OCI-LY7 (cell line): Measurements from ENCODE around the gene TTLL10.

ENCODE experiments used
- EZH2phosphoT487 ChIP-seq: fragments of 200-600 bp; sonication (generic); IDR thresholded peaks from 2 replicates; pipeline ENCODE4 v1.6.1; 2018; ENCODE audit warnings: low read depth, borderline replicate concordance, mild to moderate bottlenecking, mixed run types, antibody characterized with exemption, low read length, moderate library complexity, mixed read lengths
- TF ChIP-seq, protein P1 (sequence below): fragments of 200-600 bp; sonication (generic); conservative IDR thresholded peaks from 2 replicates; pipeline ENCODE4 v1.5.1; 2014; ENCODE audit warnings: mild to moderate bottlenecking, antibody characterized with exemption, low read length, moderate library complexity, mixed read lengths

- TF ChIP-seq, protein P1, sequence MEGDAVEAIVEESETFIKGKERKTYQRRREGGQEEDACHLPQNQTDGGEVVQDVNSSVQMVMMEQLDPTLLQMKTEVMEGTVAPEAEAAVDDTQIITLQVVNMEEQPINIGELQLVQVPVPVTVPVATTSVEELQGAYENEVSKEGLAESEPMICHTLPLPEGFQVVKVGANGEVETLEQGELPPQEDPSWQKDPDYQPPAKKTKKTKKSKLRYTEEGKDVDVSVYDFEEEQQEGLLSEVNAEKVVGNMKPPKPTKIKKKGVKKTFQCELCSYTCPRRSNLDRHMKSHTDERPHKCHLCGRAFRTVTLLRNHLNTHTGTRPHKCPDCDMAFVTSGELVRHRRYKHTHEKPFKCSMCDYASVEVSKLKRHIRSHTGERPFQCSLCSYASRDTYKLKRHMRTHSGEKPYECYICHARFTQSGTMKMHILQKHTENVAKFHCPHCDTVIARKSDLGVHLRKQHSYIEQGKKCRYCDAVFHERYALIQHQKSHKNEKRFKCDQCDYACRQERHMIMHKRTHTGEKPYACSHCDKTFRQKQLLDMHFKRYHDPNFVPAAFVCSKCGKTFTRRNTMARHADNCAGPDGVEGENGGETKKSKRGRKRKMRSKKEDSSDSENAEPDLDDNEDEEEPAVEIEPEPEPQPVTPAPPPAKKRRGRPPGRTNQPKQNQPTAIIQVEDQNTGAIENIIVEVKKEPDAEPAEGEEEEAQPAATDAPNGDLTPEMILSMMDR: no peak
- TF ChIP-seq EZH2phosphoT487: no peak
These were observed 49.6 kb downstream of the TTLL10 start for GRCh38 chr1:1223321-1223720.
